Dermis blood vessel endothelial cell (primary cell): ENCODE results near the gene DIP2B. TPM values are rescaled to one million over a fixed set of nuclear protein-coding genes. Genes with fewer than 3 reads are reported as not detected.
A peak's percentile ranks its signal among the peaks of the same experiment; 100 is the strongest.

Experiments
- DNase-seq: peaks from one replicate; pipeline ENCODE4 v3.0.0; 2010
- total RNA-seq: library from RNA; depleted of rRNA; stranded (reverse); fragments of >200 nt; gene quantifications from 2 replicates; pipeline ENCODE4 v1.2.3, GENCODE V29; 2014

The DIP2B gene
- total RNA-seq, 1 donor from 2014 or later: 44.1 TPM

- DNase-seq: no peak
These were observed 274.1 kb downstream of the DIP2B start for GRCh38 chr12:50778663-50779590.

- no peak for DNase-seq
These were observed 275.2 kb downstream of the DIP2B start for GRCh38 chr12:50780013-50780412.

- no peak for DNase-seq
These were observed 279.7 kb downstream of the DIP2B start for GRCh38 chr12:50784501-50784900.

- peak; percentile 2 for DNase-seq
These were observed 280.7 kb downstream of the DIP2B start for GRCh38 chr12:50785406-50786001.

- peak; percentile 84 for DNase-seq
These were observed 281.9 kb downstream of the DIP2B start for GRCh38 chr12:50786498-50787231.

- DNase-seq: no peak
These were observed 282.8 kb downstream of the DIP2B start for GRCh38 chr12:50787618-50788017.

GRCh38 chr12:50788561-50788960, 283.8 kb downstream of the DIP2B start:
- no peak for DNase-seq

- DNase-seq: no peak
These were observed 285.3 kb downstream of the DIP2B start for GRCh38 chr12:50790081-50790480.

Other genes with a start within 250 kb of the DIP2B start
- 30.8 and 69.7 TPM in 2 replicates for gene LIMA1, start 221.5 kb upstream of the DIP2B start, total RNA-seq
- not detected in 2 replicates for gene FAM186A, start 108.4 kb upstream of the DIP2B start, total RNA-seq
- gene LARP4, start 104.1 kb upstream of the DIP2B start, total RNA-seq: 50.2 and 82.5 TPM in 2 replicates